ENCODE data around the gene MSANTD2. TPM values are rescaled to one million over a fixed set of nuclear protein-coding genes. Genes with fewer than 3 reads are reported as not detected.

MSANTD2 gene
- total RNA-seq, 1 experiment from 2014 or later = 8.6 TPM

- Histone ChIP-seq H4K20me1 (ENCODE audit: insufficient read depth) (no peaks in the 10 kb centered on the region), H3K27ac (ENCODE audit: low read depth, low read length) (no peak overlapping the region), H3K27me3 (ENCODE audit: insufficient read depth, low read length) (no peaks in the 10 kb centered on the region), H3K9me3 (ENCODE audit: control insufficient read depth in 1 of 2, insufficient read depth in 1 of 2, low read depth in 1 of 2, low read length in 2 of 2) (no peaks in the 10 kb centered on the region), H3K9ac (ENCODE audit: low read length) (no peak overlapping the region), H2AFZ (ENCODE audit: low read depth, low read length, poor library complexity, severe bottlenecking) (no peak overlapping the region), H3K9me2 (ENCODE audit: insufficient read depth) (no peaks in the 10 kb centered on the region), H3K4me3 (replicated peaks in 1 of 2; ENCODE audit: low read depth in 1 of 2, low read length in 2 of 2) (no peak overlapping the region), H3K36me3 (ENCODE audit: control insufficient read depth in 1 of 2, insufficient read depth in 2 of 2, low read length in 2 of 2) (no peaks in the 10 kb centered on the region), H3K4me2 (ENCODE audit: low read length) (no peak overlapping the region), H3K4me1 (ENCODE audit: control insufficient read depth in 1 of 2, insufficient read depth in 2 of 2, low read length in 2 of 2) (peaks cover 11 to 37% of the 10 kb centered on the region in 2 experiments), H3K79me2 (ENCODE audit: insufficient read depth, low read length) (0 out of 2 replicates have a peak, but pooled peaks cover 5% of the 10 kb centered on the region)
- BruUV-seq (replicated peaks) = no TSS peak
- ChIA-PET CTCF (no interaction called here), RAD21 (ENCODE audit: low non-redundant PET in 1 of 2, low total read pairs in 2 of 2, uncharacterized antibody in 2 of 2, unreplicated experiment in 2 of 2) (no interaction called here), POLR2A (no interaction called here)
- DNase-seq (ENCODE audit: low read depth, low spot score) (no peak), ATAC-seq (no peak)
- no peak for TF ChIP-seq CBX3 (IDR thresholded peaks at IDR 0.05; ENCODE audit: low read depth)
- TF ChIP-seq ATF3 (IDR thresholded peaks at IDR 0.05) = no peak
- no peak for TF ChIP-seq EZH2phosphoT487 (IDR thresholded peaks at IDR 0.05; ENCODE audit: borderline replicate concordance)
- no peak for TF ChIP-seq POLR2AphosphoS5 (IDR thresholded peaks at IDR 0.05; ENCODE audit: low read depth, low read length)
- no peak for TF ChIP-seq ZFX (IDR thresholded peaks at IDR 0.05)
- TF ChIP-seq YY1 (IDR thresholded peaks at IDR 0.05; ENCODE audit: extremely low read depth, insufficient replicate concordance, low read depth, low read length) = no peak
- TF ChIP-seq POLR2A (IDR thresholded peaks at IDR 0.05; ENCODE audit: borderline replicate concordance, extremely low read depth, insufficient read depth, insufficient read length) = no peak
- TF ChIP-seq SIN3A (IDR thresholded peaks at IDR 0.05; ENCODE audit: low read depth) = no peak
- no peak for TF ChIP-seq SRF (IDR thresholded peaks at IDR 0.05; ENCODE audit: low read depth)
- no peak for TF ChIP-seq ELF1 (IDR thresholded peaks at IDR 0.05; ENCODE audit: borderline replicate concordance, low read depth)
- no peak for TF ChIP-seq TCF7L2 (IDR thresholded peaks at IDR 0.05; ENCODE audit: borderline replicate concordance, extremely low read depth, insufficient read depth, insufficient read length)
- TF ChIP-seq MAX (IDR thresholded peaks at IDR 0.05) = no peak
- TF ChIP-seq SP1 (IDR thresholded peaks at IDR 0.05; ENCODE audit: low read depth) = no peak
- no peak for TF ChIP-seq JUND (IDR thresholded peaks at IDR 0.05)
- no peak for TF ChIP-seq REST (IDR thresholded peaks at IDR 0.05; ENCODE audit: low read depth)
- intact Hi-C loops (cut with micrococcal nuclease) = no loop called here
These were observed 57.2 kb downstream of the MSANTD2 start for GRCh38 chr11:124743050-124743449.

Measured in HCT116 (cell line).